Activated CD4-positive, CD25-positive, alpha-beta regulatory T cell treated with anti-CD3 and anti-CD28 coated beads, Interleukin-2, amount 50 U/mL, for 24 hours (primary cell): Measurements from ENCODE around the gene CLIP2.
A peak's percentile ranks its signal among the peaks of the same experiment; 100 is the strongest.

Experiments
- ATAC-seq, 2 donors: fragments of 150-1000 bp; cut with Tn5 transposase; one replicate each; pipeline ENCODE4 v1.10.0; 2021; ENCODE audit warnings: mild to moderate bottlenecking in 1 of 2, moderate library complexity in 1 of 2

CLIP2 gene

GRCh38 chr7:74272305-74273038 lies 16.7 kb upstream of the CLIP2 start:
- peak; percentile 16 to 44 for ATAC-seq

DNA sequence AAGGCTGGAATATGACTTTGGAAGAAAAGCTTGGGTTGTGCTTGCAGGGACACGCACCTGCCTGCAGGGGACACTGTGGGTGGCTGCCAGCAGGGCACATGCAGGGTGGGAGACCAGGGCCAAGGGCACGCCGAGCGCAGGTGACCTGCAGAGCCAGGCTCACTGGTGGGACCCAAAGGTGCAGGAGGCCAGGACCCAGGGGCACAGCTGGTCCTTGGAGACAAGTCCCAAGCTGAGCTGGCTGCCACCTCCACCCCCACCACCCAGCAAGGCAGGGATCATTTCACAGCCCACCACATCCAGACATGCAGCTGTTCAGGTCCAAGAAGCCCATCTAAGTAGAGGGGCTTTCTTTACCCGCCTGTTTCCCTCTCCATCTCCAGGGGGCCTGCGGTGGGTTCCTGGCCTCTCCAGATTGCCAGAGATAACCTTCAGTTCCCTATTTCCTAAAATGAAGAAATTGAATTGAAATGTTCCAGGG lies 13.8 kb upstream of the CLIP2 start:
- no peak for ATAC-seq

DNA sequence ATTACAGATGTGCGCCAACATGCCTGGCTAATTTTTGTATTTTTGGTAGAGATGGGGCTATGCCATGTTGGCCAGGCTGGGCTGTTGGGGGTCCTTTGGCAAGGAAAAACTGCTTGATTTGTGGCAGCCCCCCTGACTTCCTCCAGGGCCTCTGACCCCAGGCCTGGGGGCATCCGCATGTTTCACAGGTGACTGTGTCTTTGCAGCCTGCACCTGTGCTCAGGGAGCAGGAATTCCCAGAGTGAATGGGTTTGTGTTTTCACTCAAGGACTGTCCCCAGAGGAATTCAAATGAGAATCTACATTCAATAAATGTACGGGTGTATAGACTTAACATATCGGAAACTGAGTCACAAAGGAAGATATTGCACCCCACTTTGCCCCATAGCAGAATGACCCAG lies 11.6 kb upstream of the CLIP2 start:
- no peak for ATAC-seq

DNA sequence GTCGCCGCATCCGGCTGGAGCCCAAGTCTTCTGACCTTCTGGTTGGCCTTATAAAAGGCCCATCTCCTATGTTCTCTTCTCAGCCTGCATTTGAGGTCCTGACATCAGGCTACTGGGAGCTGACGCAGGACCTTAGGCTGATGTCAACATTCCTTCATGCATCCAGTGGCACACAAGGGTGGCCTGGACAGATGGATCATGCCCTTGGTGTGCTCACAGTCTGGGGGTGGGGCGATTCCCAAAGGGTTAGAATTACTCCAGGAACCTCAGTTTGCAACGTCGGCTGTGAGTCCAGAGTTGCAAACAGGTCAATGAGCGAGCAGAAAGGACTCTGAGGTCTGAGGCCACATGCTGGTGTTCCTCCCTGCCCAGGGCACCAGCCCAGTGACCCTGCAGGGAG lies 8.2 kb upstream of the CLIP2 start:
- ATAC-seq: no peak

GRCh38 chr7:74282748-74283459 lies 6.3 kb upstream of the CLIP2 start:
- ATAC-seq: no peak

GRCh38 chr7:74283858-74284447 lies 5.3 kb upstream of the CLIP2 start:
- ATAC-seq: no peak

- ATAC-seq: peak; percentile 9 to 16
These were observed 4.4 kb upstream of the CLIP2 start for GRCh38 chr7:74284781-74285259.

GRCh38 chr7:74286131-74286530 lies 3.1 kb upstream of the CLIP2 start:
- ATAC-seq: no peak

DNA sequence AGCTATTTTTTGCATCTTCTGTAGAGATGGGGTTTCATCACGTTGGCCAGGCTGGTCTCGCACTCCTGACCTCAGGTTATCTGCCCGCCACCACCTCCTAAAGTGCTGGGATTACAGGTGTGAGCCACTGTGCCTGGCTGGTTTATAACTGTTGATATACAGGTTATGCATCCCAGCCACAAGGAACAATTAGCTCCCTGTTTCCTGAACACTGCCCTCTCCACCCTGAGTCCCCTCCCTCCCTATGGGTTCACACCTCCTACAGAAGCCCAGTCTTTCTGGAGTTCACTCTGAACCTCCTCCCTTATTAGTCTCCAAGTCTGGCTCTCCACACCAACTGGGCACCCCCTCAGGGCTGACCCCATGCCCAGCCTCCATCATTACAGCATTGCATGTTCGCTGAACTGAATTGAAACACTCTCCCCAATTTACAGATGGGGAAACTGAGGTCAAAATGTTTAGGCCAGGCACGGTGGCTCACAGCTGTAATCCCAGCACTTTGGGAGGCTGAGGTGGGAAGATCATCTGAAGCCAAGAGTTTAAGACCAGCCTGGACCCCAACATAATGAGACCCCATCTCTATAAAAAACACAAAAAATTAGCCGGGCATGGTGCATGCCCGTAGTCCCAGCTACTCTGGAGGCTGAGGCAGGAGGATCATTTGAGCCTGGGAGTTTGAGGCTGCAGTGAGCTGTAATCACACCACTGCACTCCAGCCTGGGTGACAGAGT lies 1.7 kb upstream of the CLIP2 start:
- no peak for ATAC-seq

- no peak for ATAC-seq
These were observed 949 bp upstream of the CLIP2 start for GRCh38 chr7:74288034-74288881.

DNA sequence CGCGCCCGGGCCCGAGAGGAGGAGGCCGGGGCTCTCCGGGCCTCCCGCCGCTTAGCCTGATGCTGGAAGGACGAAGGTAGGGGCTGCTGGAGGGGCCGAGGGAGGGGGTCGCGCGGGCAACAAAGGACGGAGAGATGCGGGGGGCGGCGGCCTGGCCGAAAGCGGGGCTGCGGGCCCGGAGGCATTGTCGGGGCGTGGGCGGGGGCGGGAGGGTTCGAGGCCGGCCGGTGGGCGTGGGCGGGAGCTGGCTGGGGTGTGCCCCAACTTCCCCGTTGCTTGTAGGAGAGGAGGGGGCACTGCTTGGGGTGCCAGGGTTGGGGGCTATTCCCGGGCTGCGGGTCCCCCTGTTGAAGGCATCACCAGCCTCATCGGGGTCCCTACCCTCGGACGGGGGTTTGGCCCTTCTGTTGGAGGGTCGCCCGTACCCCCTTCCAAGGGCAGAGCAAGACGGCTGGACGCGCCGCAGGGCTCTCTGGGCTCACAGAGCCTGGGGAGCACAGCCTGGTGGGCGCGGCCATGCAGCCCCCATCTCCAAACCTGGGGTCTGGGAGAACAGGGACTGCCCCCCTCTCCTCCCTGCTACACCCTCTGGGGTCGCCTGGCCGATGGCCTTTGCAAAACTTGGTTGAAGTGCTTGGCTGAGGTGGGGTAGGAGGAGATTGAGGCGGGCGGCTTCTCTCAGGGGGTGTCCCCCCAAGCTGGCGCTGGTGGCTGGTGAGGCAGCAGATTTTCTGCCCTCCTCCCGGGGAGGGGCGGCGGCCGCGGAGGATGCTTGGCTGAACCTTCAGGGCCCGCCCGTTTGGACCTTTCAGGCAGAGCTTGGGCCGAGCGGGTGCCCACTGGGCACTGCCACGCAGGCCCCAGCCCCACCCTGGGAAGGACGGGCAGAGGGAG lies 699 bp downstream of the CLIP2 start:
- peak in 1 of 2 donors; percentile 28 for ATAC-seq

DNA sequence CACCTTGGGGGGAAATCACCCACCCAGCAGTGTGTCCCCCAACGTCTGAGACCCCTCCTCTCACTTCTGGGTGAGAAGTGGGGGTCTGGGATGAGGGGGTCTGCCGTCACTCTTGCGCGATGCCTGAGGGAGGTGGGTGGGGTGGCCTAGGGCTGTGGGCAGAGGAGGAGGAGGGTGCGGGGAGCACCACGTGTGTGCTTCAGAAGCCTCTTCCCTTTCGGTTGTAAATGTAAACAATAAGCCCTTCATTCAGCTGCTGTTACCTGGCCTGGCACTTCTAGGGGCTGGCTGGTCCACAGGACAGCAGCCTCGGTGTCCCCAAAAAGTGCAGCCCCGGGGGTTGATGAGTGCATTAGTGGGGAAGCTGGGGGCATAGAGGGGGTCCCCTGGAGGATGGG lies 1.3 kb downstream of the CLIP2 start:
- no peak for ATAC-seq

DNA sequence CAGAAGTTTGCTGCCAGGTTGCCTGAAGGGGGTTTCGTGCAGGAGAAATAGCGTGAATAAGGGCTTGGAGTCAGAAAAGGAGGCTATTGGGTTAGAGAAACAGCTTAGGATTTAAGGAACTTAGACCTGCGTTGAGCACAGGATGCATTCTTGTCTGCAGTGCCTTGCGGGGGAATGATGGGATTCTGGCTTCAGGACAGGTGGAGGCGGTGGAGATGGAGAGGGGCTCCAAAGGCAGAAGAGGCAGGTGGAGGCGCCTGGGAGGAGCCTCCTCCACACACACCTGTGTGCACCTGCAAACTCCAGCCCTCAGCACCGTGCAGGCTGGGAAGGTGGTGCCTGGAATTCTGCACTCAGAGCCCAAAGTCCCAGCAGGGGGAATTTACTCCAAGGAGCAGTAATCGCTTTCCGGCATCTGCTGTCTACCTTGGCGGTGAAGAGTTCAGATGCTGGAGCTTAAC lies 1.8 kb downstream of the CLIP2 start:
- no peak for ATAC-seq

- ATAC-seq: no peak
These were observed 2.3 kb downstream of the CLIP2 start for GRCh38 chr7:74291535-74291934.

DNA sequence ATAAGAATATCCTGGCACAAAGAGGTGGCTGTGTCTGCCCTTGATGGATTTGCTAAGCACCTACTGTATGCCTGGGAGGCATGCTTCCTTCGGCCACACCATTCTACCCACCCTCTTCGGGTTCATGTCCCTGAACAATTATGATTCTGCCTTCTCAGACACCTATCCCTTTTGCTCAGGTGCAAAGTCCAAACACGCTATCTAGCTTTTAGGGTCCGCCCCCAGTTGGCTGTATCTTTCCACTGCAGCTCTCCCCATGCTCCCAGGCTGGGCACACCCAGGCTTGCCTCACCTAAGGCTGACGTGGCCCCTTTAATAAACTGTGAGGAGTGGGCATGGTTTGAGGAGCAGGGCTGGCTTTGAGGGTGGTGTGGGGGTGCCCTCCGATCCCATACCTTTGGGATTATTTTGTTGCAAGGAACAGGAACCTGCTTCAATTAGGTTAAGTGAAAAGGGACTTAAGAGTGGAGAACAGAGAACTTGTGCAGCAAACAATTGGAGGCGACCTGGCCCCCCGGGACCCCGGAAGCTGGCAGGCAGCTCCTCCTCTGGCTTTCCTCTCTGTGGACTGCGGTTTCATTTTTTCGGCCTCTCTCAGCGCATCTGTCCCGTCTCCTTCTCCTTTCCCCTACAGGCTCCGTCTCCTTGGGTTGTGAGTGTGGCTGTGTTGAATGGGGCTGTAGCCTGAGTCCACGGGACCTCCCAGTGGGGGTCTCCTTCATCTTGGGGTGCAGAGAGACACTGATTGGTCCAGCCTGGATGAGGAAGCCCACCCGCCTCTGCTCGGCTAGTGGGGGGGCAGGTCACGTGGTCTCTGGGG lies 3.8 kb downstream of the CLIP2 start:
- no peak for ATAC-seq

- ATAC-seq: no peak
These were observed 4.3 kb downstream of the CLIP2 start for GRCh38 chr7:74293577-74293908.

DNA sequence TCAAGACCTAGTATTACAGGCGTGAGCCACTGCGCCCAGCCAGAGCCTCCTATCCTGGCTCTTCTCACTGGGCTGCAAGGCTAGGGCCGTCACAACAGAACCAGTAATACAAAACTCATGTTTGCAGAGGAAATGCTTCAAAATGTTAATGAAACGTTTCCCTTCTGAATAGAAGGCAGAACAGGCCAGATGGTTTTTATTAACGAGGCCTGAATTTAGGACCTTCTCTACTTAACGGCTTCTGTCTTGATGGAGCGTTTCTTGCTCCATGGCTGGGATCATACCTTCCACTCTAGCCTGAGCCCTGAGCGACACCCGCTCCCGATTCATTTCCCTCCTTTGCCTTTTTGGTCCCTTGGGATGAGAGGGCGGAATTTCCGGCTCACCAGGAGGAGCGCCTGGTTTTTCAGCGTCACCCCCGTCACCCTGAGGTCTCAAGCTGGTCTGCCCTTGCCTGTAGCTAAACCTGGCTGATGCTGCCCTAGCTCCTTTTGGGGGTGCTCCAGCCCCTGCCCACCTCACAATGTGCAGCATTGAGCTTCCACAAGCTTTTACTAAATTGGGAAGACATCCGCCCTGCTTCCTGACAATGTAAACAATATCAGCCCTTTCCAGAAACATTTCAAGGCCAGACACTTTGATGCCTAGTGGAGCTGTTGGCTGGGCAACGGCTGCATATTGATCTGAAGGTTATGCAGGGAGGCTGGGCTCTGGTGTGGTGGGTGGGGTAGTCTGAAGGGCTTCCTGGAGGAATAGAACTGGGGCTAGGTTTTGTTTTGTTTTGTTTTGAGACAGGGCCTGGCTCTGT lies 5.2 kb downstream of the CLIP2 start:
- no peak for ATAC-seq

DNA sequence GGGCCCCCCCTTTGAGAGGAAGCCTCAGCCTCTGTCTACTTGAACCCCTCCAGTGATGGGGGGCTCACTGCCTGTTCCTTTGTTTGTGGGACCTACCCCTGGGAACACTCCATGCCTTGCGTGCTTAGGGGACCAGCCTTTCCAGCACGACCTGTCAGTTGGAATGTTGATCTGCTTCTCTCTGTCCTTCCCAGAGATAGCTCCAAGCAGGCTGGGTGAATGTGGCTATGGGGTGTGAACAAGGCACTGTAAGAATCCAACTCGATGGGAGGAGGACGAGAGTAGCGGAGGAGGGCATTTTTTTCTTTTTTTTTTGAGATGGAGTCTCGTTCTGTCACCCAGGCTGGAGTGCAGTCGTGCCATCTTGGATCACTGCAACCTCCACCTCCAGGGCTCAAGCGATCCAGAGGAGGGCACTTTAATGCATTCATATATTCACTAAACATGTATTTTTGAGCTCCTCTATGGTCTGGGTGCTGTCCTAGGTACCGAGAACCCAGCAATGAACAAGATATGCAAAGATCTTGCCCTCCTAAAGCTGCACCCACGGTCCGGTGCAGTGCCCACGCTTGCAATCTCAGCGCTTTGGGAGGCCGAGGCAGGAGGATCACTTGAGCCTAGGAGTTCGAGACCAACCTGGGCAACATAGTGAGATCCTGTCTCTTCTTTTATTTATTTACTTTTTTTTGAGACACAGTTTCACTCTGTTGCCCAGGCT lies 8.5 kb downstream of the CLIP2 start:
- no peak for ATAC-seq

GRCh38 chr7:74299401-74299800 lies 10.2 kb downstream of the CLIP2 start:
- ATAC-seq: no peak
